Esophagus squamous epithelium (tissue), 4 donors: Measurements from ENCODE around the gene PHC2.

ENCODE experiments used
- POLR2A ChIP-seq, 4 donors: fragments of 450-650 bp; IDR thresholded peaks; one replicate each; pipeline ENCODE4 v1.6.1; 2017; ENCODE audit warnings: antibody characterized with exemption in 4 of 4, mild to moderate bottlenecking in 4 of 4, moderate library complexity in 3 of 4
- TF ChIP-seq, protein P1 (sequence below), 6 experiments: fragments of 450-650 bp in 4 of 6; fragments of 200-600 bp in 2 of 6; sonication (generic) in 2 of 6; IDR thresholded peaks; one replicate each; pipeline ENCODE4 v1.5.1; 2016 to 2019; ENCODE audit warnings: antibody characterized with exemption in 6 of 6, mild to moderate bottlenecking in 4 of 6, moderate library complexity in 4 of 6

DNA sequence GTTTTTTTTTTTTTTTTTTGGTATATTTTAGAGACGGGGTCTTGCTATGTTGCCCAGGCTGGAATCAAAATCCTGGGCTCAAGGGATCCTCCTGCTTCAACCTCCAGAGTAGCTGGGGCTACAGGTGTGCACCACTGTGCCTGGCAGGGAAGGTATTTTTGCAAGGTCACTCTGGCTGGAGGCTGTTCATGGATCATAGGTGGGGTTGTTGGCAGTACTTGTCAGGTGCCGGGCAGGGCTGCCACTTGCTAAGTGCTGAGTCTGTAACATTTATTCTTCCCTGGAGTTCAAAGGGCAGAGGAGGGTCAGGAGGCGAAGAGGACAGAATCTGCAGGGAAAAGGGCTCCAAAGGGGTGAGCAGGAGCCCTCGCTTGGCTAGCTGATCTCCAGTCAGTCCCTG, 134.1 kb downstream of the PHC2 start:
- TF ChIP-seq POLR2A (IDR thresholded peaks at IDR 0.05): no peak
- TF ChIP-seq, protein P1, sequence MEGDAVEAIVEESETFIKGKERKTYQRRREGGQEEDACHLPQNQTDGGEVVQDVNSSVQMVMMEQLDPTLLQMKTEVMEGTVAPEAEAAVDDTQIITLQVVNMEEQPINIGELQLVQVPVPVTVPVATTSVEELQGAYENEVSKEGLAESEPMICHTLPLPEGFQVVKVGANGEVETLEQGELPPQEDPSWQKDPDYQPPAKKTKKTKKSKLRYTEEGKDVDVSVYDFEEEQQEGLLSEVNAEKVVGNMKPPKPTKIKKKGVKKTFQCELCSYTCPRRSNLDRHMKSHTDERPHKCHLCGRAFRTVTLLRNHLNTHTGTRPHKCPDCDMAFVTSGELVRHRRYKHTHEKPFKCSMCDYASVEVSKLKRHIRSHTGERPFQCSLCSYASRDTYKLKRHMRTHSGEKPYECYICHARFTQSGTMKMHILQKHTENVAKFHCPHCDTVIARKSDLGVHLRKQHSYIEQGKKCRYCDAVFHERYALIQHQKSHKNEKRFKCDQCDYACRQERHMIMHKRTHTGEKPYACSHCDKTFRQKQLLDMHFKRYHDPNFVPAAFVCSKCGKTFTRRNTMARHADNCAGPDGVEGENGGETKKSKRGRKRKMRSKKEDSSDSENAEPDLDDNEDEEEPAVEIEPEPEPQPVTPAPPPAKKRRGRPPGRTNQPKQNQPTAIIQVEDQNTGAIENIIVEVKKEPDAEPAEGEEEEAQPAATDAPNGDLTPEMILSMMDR (IDR thresholded peaks at IDR 0.05): no peak
